OCI-LY7 (cell line): ENCODE measurements around the gene RNF126. TPM values are rescaled to one million over a fixed set of nuclear protein-coding genes. Genes with fewer than 3 reads are reported as not detected.

Experiments used
- BruUV-seq: library from RNA; stranded (reverse); fragments of 400-500 nt; replicated peaks from 2 replicates; lab custom pipeline; 2021; lab: Mats Ljungman, UMichigan
- CTCF ChIA-PET: fragments of 300-600 bp; sonication (Branson Sonifier 250); formaldehyde crosslinking; loops from one replicate; lab custom pipeline; 2022; ENCODE audit warnings: antibody characterized with exemption; ENCODE audit not compliant: unreplicated experiment; lab: Charles Lee
- POLR2A ChIA-PET: fragments of 300-600 bp; sonication (Branson Sonifier 250); formaldehyde crosslinking; loops from one replicate; lab custom pipeline; 2022; ENCODE audit warnings: antibody characterized with exemption; lab: Charles Lee
- DNase-seq: peaks from one replicate; pipeline ENCODE4 v3.0.0-alpha.2; 2015; ENCODE audit warnings: low spot score
- H2AFZ ChIP-seq: fragments of 200-600 bp; sonication (generic), shearing (Covaris generic); 2 replicates; pipeline ENCODE4 v1.6.1; 2014; ENCODE audit warnings: mild to moderate bottlenecking, antibody characterized with exemption, low read length, moderate library complexity
- H3K27ac ChIP-seq: fragments of 200-600 bp; sonication (generic); 2 replicates; pipeline ENCODE4 v1.5.1; 2014; ENCODE audit warnings: mixed run types, low read depth, mild to moderate bottlenecking, moderate library complexity, low read length, inconsistent platforms; ENCODE audit not compliant: poor library complexity, severe bottlenecking
- H3K36me3 ChIP-seq: fragments of 200-600 bp; sonication (generic); 2 replicates; pipeline ENCODE4 v1.6.1; 2014; ENCODE audit warnings: mild to moderate bottlenecking, antibody characterized with exemption, low read length, moderate library complexity, mixed read lengths; ENCODE audit not compliant: insufficient read depth
- H3K4me1 ChIP-seq: fragments of 200-600 bp; sonication (generic); 2 replicates; pipeline ENCODE4 v1.5.1; 2014; ENCODE audit warnings: mild to moderate bottlenecking, low read length; ENCODE audit not compliant: insufficient read depth, poor library complexity, severe bottlenecking
- H3K4me2 ChIP-seq: fragments of 200-600 bp; sonication (generic); 2 replicates; pipeline ENCODE4 v1.6.1; 2014; ENCODE audit warnings: mild to moderate bottlenecking, low read length
- H3K4me3 ChIP-seq: fragments of 200-600 bp; sonication (generic); 2 replicates; pipeline ENCODE4 v1.5.1; 2014; ENCODE audit warnings: mild to moderate bottlenecking, low read depth, low read length; ENCODE audit not compliant: poor library complexity, severe bottlenecking
- H3K79me2 ChIP-seq: fragments of 200-600 bp; sonication (generic); 2 replicates; pipeline ENCODE4 v1.6.1; 2016; ENCODE audit warnings: low read depth, mild to moderate bottlenecking, low read length, moderate library complexity, mixed read lengths; ENCODE audit not compliant: insufficient read depth
- H3K9me2 ChIP-seq: fragments of 200-600 bp; sonication (generic); 2 replicates; pipeline ENCODE4 v1.6.1; 2016; ENCODE audit warnings: mild to moderate bottlenecking, low read length, mixed read lengths; ENCODE audit not compliant: insufficient read depth
- H3K9me3 ChIP-seq: fragments of 200-600 bp; sonication (generic); 2 replicates; pipeline ENCODE4 v1.6.1; 2014; ENCODE audit warnings: mild to moderate bottlenecking, mixed run types, low read length, mixed read lengths
- H4K20me1 ChIP-seq: fragments of 200-600 bp; sonication (generic); 2 replicates; pipeline ENCODE4 v1.6.1; 2014; ENCODE audit warnings: mild to moderate bottlenecking, antibody characterized with exemption, low read length, moderate library complexity, mixed read lengths; ENCODE audit not compliant: insufficient read depth
- EZH2phosphoT487 ChIP-seq: fragments of 200-600 bp; sonication (generic); IDR thresholded peaks from 2 replicates; pipeline ENCODE4 v1.6.1; 2018; ENCODE audit warnings: low read depth, borderline replicate concordance, mild to moderate bottlenecking, mixed run types, antibody characterized with exemption, low read length, moderate library complexity, mixed read lengths
- intact Hi-C: fragments of 100-400 bp; cut with micrococcal nuclease; formaldehyde crosslinking; loops from one replicate; pipeline ENCODE4 v1.10.0; 2022; ENCODE audit not compliant: unreplicated experiment
- total RNA-seq, 2 experiments: library from RNA; depleted of rRNA in 1 of 2; stranded (reverse); fragments of >200 nt in 1 of 2; shearing (Covaris generic) in 1 of 2; gene quantifications; 2 replicates each; pipeline ENCODE4 v1.2.3, GENCODE V29; 2014 to 2022
- TF ChIP-seq, protein P1 (sequence below): fragments of 200-600 bp; sonication (generic); conservative IDR thresholded peaks from 2 replicates; pipeline ENCODE4 v1.5.1; 2014; ENCODE audit warnings: mild to moderate bottlenecking, antibody characterized with exemption, low read length, moderate library complexity, mixed read lengths

The RNF126 gene
- total RNA-seq, 2 experiments from 2014 or later: 98.6 to 104 TPM

DNA sequence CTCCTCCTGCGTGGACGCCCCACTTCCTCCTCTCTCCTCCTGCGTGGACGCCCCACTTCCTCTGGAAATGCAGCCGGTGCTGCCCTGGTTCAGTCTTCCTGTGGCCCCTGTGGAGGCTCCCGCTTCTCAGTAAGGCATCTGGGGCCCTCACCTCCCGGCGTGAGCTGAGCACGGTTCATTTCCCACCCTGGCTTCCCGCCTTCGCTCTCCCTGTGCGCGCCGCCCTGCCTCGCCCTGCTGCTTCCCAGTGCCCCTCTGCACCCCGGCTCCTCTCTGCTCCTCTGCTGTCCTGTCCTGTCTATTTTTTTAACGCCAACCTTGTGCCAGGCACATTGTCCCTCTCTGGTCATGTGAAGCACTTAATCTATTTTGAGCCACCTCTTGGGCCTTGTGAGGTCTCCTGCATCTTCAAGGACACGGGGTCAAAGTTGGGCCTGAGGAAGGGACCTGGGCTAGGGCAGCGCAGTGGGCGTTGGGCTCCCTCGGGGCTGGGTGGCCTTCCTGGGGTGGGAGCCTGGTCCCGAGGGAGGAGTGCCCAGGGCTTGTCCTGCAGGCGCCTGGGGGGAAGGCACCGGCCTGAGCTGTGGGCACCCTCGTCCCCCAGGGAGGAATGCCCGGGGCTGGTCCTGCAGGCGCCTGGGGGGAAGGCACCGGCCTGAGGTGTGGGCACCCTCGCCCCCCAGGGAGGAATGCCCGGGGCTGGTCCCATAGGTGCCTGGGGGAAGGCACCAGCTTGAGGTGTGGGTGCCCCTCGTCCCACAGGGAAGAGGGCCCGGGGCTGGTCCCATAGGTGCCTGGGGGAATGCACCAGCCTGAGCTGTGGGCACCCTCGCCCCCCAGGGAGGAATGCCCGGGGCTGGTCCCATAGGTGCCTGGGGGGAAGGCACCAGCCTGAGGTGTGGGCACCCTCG, 60.4 kb downstream of the RNF126 start:
- TF ChIP-seq EZH2phosphoT487: no peak
- TF ChIP-seq, protein P1, sequence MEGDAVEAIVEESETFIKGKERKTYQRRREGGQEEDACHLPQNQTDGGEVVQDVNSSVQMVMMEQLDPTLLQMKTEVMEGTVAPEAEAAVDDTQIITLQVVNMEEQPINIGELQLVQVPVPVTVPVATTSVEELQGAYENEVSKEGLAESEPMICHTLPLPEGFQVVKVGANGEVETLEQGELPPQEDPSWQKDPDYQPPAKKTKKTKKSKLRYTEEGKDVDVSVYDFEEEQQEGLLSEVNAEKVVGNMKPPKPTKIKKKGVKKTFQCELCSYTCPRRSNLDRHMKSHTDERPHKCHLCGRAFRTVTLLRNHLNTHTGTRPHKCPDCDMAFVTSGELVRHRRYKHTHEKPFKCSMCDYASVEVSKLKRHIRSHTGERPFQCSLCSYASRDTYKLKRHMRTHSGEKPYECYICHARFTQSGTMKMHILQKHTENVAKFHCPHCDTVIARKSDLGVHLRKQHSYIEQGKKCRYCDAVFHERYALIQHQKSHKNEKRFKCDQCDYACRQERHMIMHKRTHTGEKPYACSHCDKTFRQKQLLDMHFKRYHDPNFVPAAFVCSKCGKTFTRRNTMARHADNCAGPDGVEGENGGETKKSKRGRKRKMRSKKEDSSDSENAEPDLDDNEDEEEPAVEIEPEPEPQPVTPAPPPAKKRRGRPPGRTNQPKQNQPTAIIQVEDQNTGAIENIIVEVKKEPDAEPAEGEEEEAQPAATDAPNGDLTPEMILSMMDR: no peak
- Histone ChIP-seq H3K27ac (no peak overlapping the region), H3K9me3 (no peaks in the 10 kb centered on the region), H4K20me1 (no peaks in the 10 kb centered on the region), H3K36me3 (no peaks in the 10 kb centered on the region), H3K4me3 (no peak overlapping the region), H3K4me2 (no peak overlapping the region), H3K9me2 (no peaks in the 10 kb centered on the region), H3K79me2 (no peaks in the 10 kb centered on the region), H2AFZ (no peak overlapping the region), H3K4me1 (peaks cover 5% of the 10 kb centered on the region)
- intact Hi-C loops: no loop called here
- CTCF ChIA-PET: no interaction called here
- no peak for DNase-seq
- no TSS peak for BruUV-seq
- POLR2A ChIA-PET: no interaction called here

DNA sequence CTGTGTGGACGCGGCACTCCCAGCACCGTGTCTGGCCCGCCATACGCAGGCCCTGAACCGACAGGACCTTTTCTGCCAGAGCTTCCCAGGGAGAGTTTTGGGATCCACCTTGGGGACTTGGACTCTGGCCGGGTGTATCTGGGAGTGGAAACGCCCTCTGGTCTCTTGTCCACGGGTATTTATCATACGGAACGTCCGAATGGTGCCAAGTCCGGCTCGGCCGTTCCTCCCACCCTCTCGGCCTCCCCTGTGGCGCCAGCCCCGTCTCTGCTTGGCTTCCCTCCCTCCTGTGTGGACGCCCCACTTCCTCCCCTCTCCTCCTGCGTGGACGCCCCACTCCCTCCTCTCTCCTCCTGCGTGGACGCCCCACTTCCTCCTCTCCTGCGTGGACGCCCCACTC, 61.2 kb downstream of the RNF126 start:
- no TSS peak for BruUV-seq
- CTCF ChIA-PET: no interaction called here

More for the DNA sequence above, 61.2 kb downstream of the RNF126 start:
- H3K36me3 ChIP-seq: no peaks in the 10 kb centered on the region
- TF ChIP-seq, protein P1: no peak
- TF ChIP-seq EZH2phosphoT487: no peak
- H3K4me1 ChIP-seq: peaks cover 5% of the 10 kb centered on the region
- no peaks in the 10 kb centered on the region for H4K20me1 ChIP-seq
- no peak overlapping the region for H3K27ac ChIP-seq
- POLR2A ChIA-PET: no interaction called here
- H3K79me2 ChIP-seq: no peaks in the 10 kb centered on the region
- intact Hi-C loops: no loop called here
- DNase-seq: no peak
- H3K9me3 ChIP-seq: no peaks in the 10 kb centered on the region
- H3K4me2 ChIP-seq: no peak overlapping the region
- no peaks in the 10 kb centered on the region for H3K9me2 ChIP-seq
- H2AFZ ChIP-seq: no peak overlapping the region
- no peak overlapping the region for H3K4me3 ChIP-seq
